DOHH2 (cell line): ENCODE measurements around the gene DMRTA1.

Source experiments
- H3F3A ChIP-seq: fragments of 200-600 bp; sonication (generic), shearing (Covaris generic); 2 replicates; pipeline ENCODE4 v1.6.0; 2016; ENCODE audit warnings: antibody characterized with exemption, mild to moderate bottlenecking; ENCODE audit not compliant: control insufficient read depth, insufficient read depth
- H3K27ac ChIP-seq: fragments of 200-600 bp; sonication (generic); 2 replicates; pipeline ENCODE4 v1.5.1; 2014; ENCODE audit warnings: low read depth, mild to moderate bottlenecking, low read length, moderate library complexity
- H3K27me3 ChIP-seq: fragments of 200-600 bp; sonication (generic); 2 replicates; pipeline ENCODE4 v1.6.1; 2014; ENCODE audit warnings: mild to moderate bottlenecking, low read length, mixed read lengths; ENCODE audit not compliant: control insufficient read depth
- H3K36me3 ChIP-seq: fragments of 200-600 bp; sonication (generic); 2 replicates; pipeline ENCODE4 v1.6.1; 2014; ENCODE audit warnings: mild to moderate bottlenecking, low read length, moderate library complexity, mixed read lengths; ENCODE audit not compliant: control insufficient read depth
- H3K4me1 ChIP-seq: fragments of 200-600 bp; sonication (generic); 2 replicates; pipeline ENCODE4 v1.6.1; 2014; ENCODE audit warnings: mild to moderate bottlenecking, low read length, mixed read lengths; ENCODE audit not compliant: control insufficient read depth
- H3K4me2 ChIP-seq: fragments of 200-600 bp; sonication (generic); 2 replicates; pipeline ENCODE4 v1.6.0; 2014; ENCODE audit warnings: mild to moderate bottlenecking, low read length, moderate library complexity
- H3K4me3 ChIP-seq: fragments of 200-600 bp; sonication (generic); 2 replicates; pipeline ENCODE4 v1.5.1; 2014; ENCODE audit warnings: mild to moderate bottlenecking, low read length, mixed read lengths
- H3K79me2 ChIP-seq: fragments of 200-600 bp; sonication (generic); 2 replicates; pipeline ENCODE4 v1.6.1; 2014; ENCODE audit warnings: mild to moderate bottlenecking, low read length, mixed read lengths; ENCODE audit not compliant: control insufficient read depth
- H3K9me2 ChIP-seq: fragments of 200-600 bp; sonication (generic); replicated peaks from 2 replicates; pipeline ENCODE4 v1.6.1; 2014; ENCODE audit warnings: mild to moderate bottlenecking, low read length, mixed read lengths; ENCODE audit not compliant: control insufficient read depth
- H3K9me3 ChIP-seq: fragments of 200-600 bp; sonication (generic); 2 replicates; pipeline ENCODE4 v1.6.1; 2014; ENCODE audit warnings: antibody characterized with exemption, low read length, mixed read lengths; ENCODE audit not compliant: control insufficient read depth, insufficient read depth
- H4K20me1 ChIP-seq: fragments of 200-600 bp; sonication (generic); 2 replicates; pipeline ENCODE4 v1.6.0; 2014; ENCODE audit warnings: low read depth, mild to moderate bottlenecking, antibody characterized with exemption, low read length, moderate library complexity; ENCODE audit not compliant: control insufficient read depth, insufficient read depth
- CTCF ChIP-seq: fragments of 200-600 bp; sonication (generic); IDR thresholded peaks from one replicate; pipeline ENCODE4 v1.5.1; 2014; ENCODE audit warnings: antibody characterized with exemption, mild to moderate bottlenecking, low read depth, low read length; ENCODE audit not compliant: poor library complexity, severe bottlenecking
- EZH2phosphoT487 ChIP-seq: fragments of 200-600 bp; sonication (generic); IDR thresholded peaks from 2 replicates; pipeline ENCODE4 v1.6.1; 2017; ENCODE audit warnings: borderline replicate concordance, mild to moderate bottlenecking, antibody characterized with exemption, low read length, moderate library complexity, mixed read lengths

Gene DMRTA1

DNA sequence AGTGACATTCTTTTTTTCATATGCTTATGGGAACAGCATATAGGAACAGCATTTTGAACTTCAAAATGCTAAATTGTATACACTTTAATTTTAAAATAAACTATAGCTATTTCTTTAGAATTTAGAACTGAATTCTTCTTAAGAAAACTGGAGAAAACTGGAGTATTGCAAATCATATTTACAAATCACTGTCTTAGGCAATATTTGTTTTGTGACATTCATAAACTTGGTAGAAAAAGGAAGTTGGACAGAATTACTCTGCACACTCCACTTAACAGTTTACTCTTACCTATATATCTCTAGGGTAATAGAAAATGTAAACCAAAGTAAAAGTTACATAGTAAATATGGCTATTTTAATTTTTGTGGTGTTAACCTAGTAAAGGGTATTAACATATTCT is 3.1 kb downstream of the DMRTA1 start:
- H3K9me2 ChIP-seq, result no peaks in the 10 kb centered on the region
- TF ChIP-seq EZH2phosphoT487, result no peak
- no peak for TF ChIP-seq CTCF
- H3K4me2 ChIP-seq, result no peak overlapping the region
- no peaks in the 10 kb centered on the region for H4K20me1 ChIP-seq
- H3K4me3 ChIP-seq, result no peak overlapping the region
- H3K27me3 ChIP-seq, result no peaks in the 10 kb centered on the region
- no peaks in the 10 kb centered on the region for H3K9me3 ChIP-seq
- no peaks in the 10 kb centered on the region for H3K36me3 ChIP-seq
- no peaks in the 10 kb centered on the region for H3K79me2 ChIP-seq
- no peak overlapping the region for H3K27ac ChIP-seq
- no peaks in the 10 kb centered on the region for H3K4me1 ChIP-seq
- no peaks in the 10 kb centered on the region for H3F3A ChIP-seq

DNA sequence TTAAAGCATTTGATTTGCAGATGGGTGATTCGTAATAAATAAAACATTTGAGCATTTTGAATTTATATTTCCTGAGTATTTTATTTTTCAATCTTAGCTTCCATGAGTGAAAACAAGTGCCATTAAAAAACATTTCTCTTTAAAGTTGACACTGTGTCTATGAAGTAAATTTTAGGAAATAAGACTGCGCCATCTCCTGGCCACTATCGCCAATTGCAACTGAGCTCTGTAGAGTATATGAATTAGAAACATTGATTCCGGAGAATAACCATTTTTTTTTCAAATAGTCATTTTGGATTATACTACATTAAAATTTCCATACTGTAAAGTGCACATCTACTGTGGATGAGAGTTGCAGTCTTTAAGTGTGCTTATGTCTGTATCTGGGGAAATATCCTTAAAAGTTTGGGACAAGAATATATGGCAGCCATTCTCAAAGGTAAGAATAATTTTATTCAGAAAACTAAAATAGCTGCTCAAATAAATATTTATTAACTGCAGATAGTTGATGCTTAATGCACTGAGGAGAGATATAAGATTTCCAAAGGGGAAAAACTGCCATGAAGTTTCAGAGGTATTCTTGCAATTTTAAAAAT is 5.9 kb downstream of the DMRTA1 start:
- TF ChIP-seq EZH2phosphoT487 (no peak), CTCF (no peak)
- no peaks in the 10 kb centered on the region for H3K36me3 ChIP-seq
- H3K9me2 ChIP-seq, result no peaks in the 10 kb centered on the region
- H3K79me2 ChIP-seq, result no peaks in the 10 kb centered on the region
- no peak overlapping the region for H3K27ac ChIP-seq
- no peak overlapping the region for H3K4me3 ChIP-seq
- no peaks in the 10 kb centered on the region for H4K20me1 ChIP-seq
- H3K4me2 ChIP-seq, result no peak overlapping the region
- H3K27me3 ChIP-seq, result no peaks in the 10 kb centered on the region
- no peaks in the 10 kb centered on the region for H3K9me3 ChIP-seq
- H3K4me1 ChIP-seq, result no peaks in the 10 kb centered on the region
- H3F3A ChIP-seq, result no peaks in the 10 kb centered on the region

- Histone ChIP-seq H4K20me1 (no peaks in the 10 kb centered on the region), H3K4me1 (no peaks in the 10 kb centered on the region), H3K27ac (no peak overlapping the region), H3K9me2 (no peaks in the 10 kb centered on the region), H3K27me3 (no peaks in the 10 kb centered on the region), H3K79me2 (no peaks in the 10 kb centered on the region), H3K9me3 (no peaks in the 10 kb centered on the region), H3K4me3 (no peak overlapping the region), H3F3A (no peaks in the 10 kb centered on the region), H3K4me2 (no peak overlapping the region), H3K36me3 (no peaks in the 10 kb centered on the region)
- TF ChIP-seq EZH2phosphoT487 (no peak), CTCF (no peak)
These were observed 7.4 kb downstream of the DMRTA1 start for GRCh38 chr9:22454016-22454415.
